ENCODE results near the gene CXXC5.

The CXXC5 gene

DNA sequence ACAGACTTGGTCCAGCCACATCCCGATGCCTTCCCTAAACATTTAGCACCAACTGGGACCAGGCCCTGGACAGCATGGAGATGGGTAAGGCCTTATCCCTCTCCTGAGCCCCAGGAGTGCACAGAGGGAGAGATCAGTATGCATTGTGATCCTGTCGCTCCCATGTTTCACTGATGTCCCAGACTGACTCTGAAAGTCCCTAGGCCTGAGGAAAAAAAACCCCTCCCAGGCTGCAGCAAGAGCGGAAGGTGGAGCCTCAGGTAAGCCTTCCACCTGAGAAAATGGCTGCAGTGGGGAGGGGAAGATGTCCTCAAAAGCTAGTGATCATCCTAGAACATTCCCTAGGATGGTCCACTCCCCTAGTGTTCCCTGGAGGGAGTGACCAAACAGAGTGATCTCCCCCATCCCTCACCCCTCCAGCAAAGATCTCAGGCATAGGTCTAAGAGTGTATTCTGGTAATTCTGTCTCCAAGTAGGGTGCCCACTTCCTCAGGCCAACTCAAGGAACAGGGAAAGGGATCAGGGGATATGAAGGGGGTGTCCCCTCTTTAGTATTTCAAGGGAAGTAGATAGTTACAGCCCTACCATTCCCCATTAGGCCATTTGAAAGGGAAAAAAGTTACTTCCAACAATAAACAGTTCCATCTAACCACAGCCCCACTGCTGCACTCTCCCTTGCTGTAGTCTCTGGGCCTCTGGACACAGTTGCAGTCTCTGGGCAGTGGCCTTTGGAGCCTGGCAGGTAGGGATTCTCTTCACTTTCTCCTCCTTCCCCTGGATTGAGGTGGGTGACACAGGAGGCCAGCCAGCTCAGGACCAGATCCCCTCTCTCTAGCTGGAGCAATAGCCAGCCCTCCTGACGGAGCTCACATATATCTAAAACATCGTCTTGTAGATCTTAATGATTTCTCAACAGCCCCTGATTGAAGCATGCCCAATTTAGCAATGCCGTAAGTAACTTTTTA lies 6.8 kb upstream of the CXXC5 start:
- POLR2A ChIA-PET = no interaction called here
- TF ChIP-seq CTCF (IDR thresholded peaks at IDR 0.05; ENCODE audit: control extremely low read depth, extremely low read depth, low read depth, missing control alignments) = no peak
- DNase-seq (ENCODE audit: extremely low spot score) = no peak
- CTCF ChIA-PET = interaction anchor here (1.8 to 18.6 kb wide), 4 partner anchors 6 to 129 kb away, joined by 4 to 439 read pairs (median 258); no protein-coding TSS in a partner anchor

- ChIA-PET CTCF (interaction anchor here (1.0 to 18.6 kb wide), 4 partner anchors 6 to 128 kb away, joined by 3 to 439 read pairs (median 116); no protein-coding TSS in a partner anchor), POLR2A (no interaction called here)
- DNase-seq (ENCODE audit: extremely low spot score) = no peak
- no peak for TF ChIP-seq CTCF (IDR thresholded peaks at IDR 0.05; ENCODE audit: control extremely low read depth, extremely low read depth, low read depth, missing control alignments)
These were observed 5.9 kb upstream of the CXXC5 start for GRCh38 chr5:139642213-139642612.

- no peak for DNase-seq (ENCODE audit: extremely low spot score)
- POLR2A ChIA-PET = no interaction called here
- no peak for TF ChIP-seq CTCF (IDR thresholded peaks at IDR 0.05; ENCODE audit: control extremely low read depth, extremely low read depth, low read depth, missing control alignments)
- CTCF ChIA-PET = interaction anchor here (1.0 to 15.5 kb wide), 6 partner anchors 7 to 122 kb away, joined by 3 to 229 read pairs (median 10); no protein-coding TSS in a partner anchor
These were observed 5.0 kb upstream of the CXXC5 start for GRCh38 chr5:139642891-139643871.

DNA sequence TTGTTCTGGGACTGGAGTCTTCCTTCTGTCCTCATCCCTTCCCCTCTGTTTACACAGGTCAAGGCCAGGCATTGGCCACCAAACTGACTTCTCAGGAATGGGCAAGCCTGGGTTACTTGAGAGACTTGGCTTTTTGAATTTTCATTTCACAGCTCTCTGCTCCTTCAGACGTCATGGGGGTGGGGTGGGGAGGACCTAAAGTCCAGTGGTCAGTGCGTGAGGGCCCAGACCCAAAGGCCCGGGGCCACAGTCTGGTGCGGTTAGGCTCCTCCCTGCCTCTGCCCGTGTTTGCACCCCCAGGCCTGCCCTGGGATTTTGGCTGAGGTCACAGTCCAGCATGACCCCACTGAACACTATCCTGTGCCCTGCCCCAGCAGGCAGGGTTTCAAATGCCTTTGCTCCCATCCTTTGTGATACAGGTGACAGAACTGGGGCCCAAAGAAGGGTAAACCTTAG lies 4.1 kb upstream of the CXXC5 start:
- DNase-seq (ENCODE audit: extremely low spot score) = no peak
- no peak for TF ChIP-seq CTCF (IDR thresholded peaks at IDR 0.05; ENCODE audit: control extremely low read depth, extremely low read depth, low read depth, missing control alignments)
- ChIA-PET CTCF (interaction anchor here (1.2 to 15.5 kb wide), 7 partner anchors 8 to 122 kb away, joined by 3 to 229 read pairs (median 9); no protein-coding TSS in a partner anchor), POLR2A (no interaction called here)

- ChIA-PET CTCF (interaction anchor here (0.6 to 15.5 kb wide), 11 partner anchors 9 to 121 kb away, joined by 3 to 229 read pairs (median 5); no protein-coding TSS in a partner anchor), POLR2A (interaction anchor here (1.0 kb wide), 1 partner anchor 9 kb away, joined by 3 read pairs; no protein-coding TSS in a partner anchor)
- DNase-seq (ENCODE audit: extremely low spot score) = no peak
- TF ChIP-seq CTCF (IDR thresholded peaks at IDR 0.05; ENCODE audit: control extremely low read depth, extremely low read depth, low read depth, missing control alignments) = no peak
These were observed 3.3 kb upstream of the CXXC5 start for GRCh38 chr5:139644646-139645429.

All from GM10248 (cell line).